PC-3 (cell line): ENCODE measurements around the gene CLNK. TPM values are rescaled to one million over a fixed set of nuclear protein-coding genes. Genes with fewer than 3 reads are reported as not detected.

Source experiments
- ATAC-seq: fragments of 200-7000 bp; cut with Tn5 transposase; 2 replicates; pipeline ENCODE4 v1.9.1; 2020; ENCODE audit warnings: mild to moderate bottlenecking, moderate library complexity
- BruUV-seq: library from RNA; stranded (reverse); fragments of 400-500 nt; replicated peaks from 2 replicates; lab custom pipeline; 2021; lab: Mats Ljungman, UMichigan
- CTCF ChIA-PET: fragments of 300-600 bp; sonication (Branson Sonifier 250); formaldehyde crosslinking; loops from one replicate; lab custom pipeline; 2022; ENCODE audit warnings: antibody characterized with exemption; lab: Charles Lee
- POLR2A ChIA-PET: fragments of 300-600 bp; sonication (Branson Sonifier 250); formaldehyde crosslinking; loops from one replicate; lab custom pipeline; 2022; ENCODE audit warnings: antibody characterized with exemption; ENCODE audit not compliant: unreplicated experiment; lab: Charles Lee
- DNase-seq: peaks from one replicate; pipeline ENCODE4 v3.0.0-alpha.2; 2015
- H2AFZ ChIP-seq: fragments of 300-600 bp; sonication (generic); 2 replicates; pipeline ENCODE4 v1.6.0; 2016; ENCODE audit warnings: antibody characterized with exemption, low read length
- H3F3A ChIP-seq: fragments of 300-600 bp; sonication (generic); one replicate; pipeline ENCODE4 v1.6.0; 2017; ENCODE audit warnings: antibody characterized with exemption, low read length, control low read depth, mild to moderate bottlenecking; ENCODE audit not compliant: unreplicated experiment
- H3K27ac ChIP-seq: fragments of 300-600 bp; sonication (generic); 2 replicates; pipeline ENCODE4 v1.5.1; 2016; ENCODE audit warnings: mild to moderate bottlenecking, low read length
- H3K27me3 ChIP-seq: fragments of 300-600 bp; sonication (generic); 2 replicates; pipeline ENCODE4 v1.6.1; 2016; ENCODE audit warnings: low read length, mixed read lengths
- H3K36me3 ChIP-seq: fragments of 300-600 bp; sonication (generic); 2 replicates; pipeline ENCODE4 v1.6.1; 2016; ENCODE audit warnings: low read depth, mixed run types, low read length, mixed read lengths
- H3K4me1 ChIP-seq: fragments of 300-600 bp; sonication (generic); 2 replicates; pipeline ENCODE4 v1.5.1; 2016; ENCODE audit warnings: low read length; ENCODE audit not compliant: insufficient read depth
- H3K4me2 ChIP-seq: fragments of 300-600 bp; sonication (generic); 2 replicates; pipeline ENCODE4 v1.6.0; 2016; ENCODE audit warnings: low read length
- H3K4me3 ChIP-seq: fragments of 300-600 bp; sonication (generic); 2 replicates; pipeline ENCODE4 v1.5.1; 2016; ENCODE audit warnings: mild to moderate bottlenecking, low read length, mixed read lengths
- H3K79me2 ChIP-seq: fragments of 300-600 bp; sonication (generic); 2 replicates; pipeline ENCODE4 v1.6.1; 2017; ENCODE audit warnings: low read length, mixed read lengths
- H3K9ac ChIP-seq: fragments of 300-600 bp; sonication (generic); 2 replicates; pipeline ENCODE4 v1.6.0; 2016; ENCODE audit warnings: mild to moderate bottlenecking, low read length
- H3K9me2 ChIP-seq: fragments of 300-600 bp; sonication (generic); replicated peaks from 2 replicates; pipeline ENCODE4 v1.6.1; 2016; ENCODE audit warnings: mixed run types, low read length, mixed read lengths
- H3K9me3 ChIP-seq: fragments of 300-600 bp; sonication (generic); 2 replicates; pipeline ENCODE4 v1.6.1; 2016; ENCODE audit warnings: low read length, mixed read lengths
- H4K20me1 ChIP-seq: fragments of 300-600 bp; sonication (generic); 2 replicates; pipeline ENCODE4 v1.6.1; 2016; ENCODE audit warnings: low read length, mixed read lengths
- EZH2 ChIP-seq: fragments of 300-600 bp; sonication (generic); IDR thresholded peaks from one replicate; pipeline ENCODE4 v1.6.1; 2017; ENCODE audit warnings: antibody characterized with exemption, mild to moderate bottlenecking, low read length; ENCODE audit not compliant: unreplicated experiment
- EZH2phosphoT487 ChIP-seq: fragments of 300-600 bp; sonication (generic); IDR thresholded peaks from 2 replicates; pipeline ENCODE4 v1.6.1; 2018; ENCODE audit warnings: mild to moderate bottlenecking, antibody characterized with exemption, low read length, borderline replicate concordance
- intact Hi-C: fragments of 100-400 bp; cut with micrococcal nuclease; formaldehyde crosslinking; loops from 2 replicates; pipeline ENCODE4 v1.9.0; 2023
- total RNA-seq: library from RNA; depleted of rRNA; stranded (reverse); fragments of >200 nt; gene quantifications from 2 replicates; pipeline ENCODE4 v1.2.3, GENCODE V29; 2014
- TF ChIP-seq, protein P1 (sequence below): fragments of 300-600 bp; sonication (generic); conservative IDR thresholded peaks from 2 replicates; pipeline ENCODE4 v1.5.1; 2017; ENCODE audit warnings: antibody characterized with exemption, low read depth, mild to moderate bottlenecking, low read length

The CLNK gene
- total RNA-seq, 1 experiment from 2014 or later: not detected

DNA sequence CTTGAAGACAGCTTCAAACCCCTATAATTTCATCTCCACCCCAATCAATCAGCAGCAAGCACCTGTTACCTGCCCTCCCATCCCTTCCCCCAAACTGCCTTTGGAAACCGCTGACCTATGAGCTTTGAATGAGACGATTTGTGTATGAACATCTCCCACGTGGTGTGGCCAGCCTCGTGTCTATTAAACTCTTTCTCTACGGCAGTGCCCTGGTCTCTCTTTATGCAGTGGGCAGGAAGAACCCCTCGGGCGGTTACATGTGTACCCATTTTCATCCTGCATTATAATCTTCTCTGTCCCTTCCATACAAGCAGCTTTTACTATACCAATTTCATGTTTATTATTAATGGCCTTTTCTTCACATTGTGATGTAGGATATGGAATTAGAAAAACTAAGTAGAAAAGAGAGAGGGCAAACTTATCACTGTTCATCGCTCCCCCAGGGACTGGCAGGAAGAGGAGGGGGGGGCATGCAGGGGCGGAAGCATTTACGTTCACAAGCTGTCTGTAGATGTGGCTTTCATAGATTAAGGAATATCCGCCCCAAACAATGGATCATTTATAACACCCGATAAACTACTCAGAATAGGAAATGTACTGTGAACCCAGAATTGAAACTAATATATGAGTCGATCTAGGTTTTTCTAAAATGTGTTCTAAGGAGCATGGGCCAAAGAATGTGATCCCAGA, 131.8 kb downstream of the CLNK start:
- BruUV-seq: no TSS peak
- DNase-seq: no peak
- Histone ChIP-seq H3K4me1 (no peaks in the 10 kb centered on the region), H3K9ac (no peak overlapping the region), H3K4me3 (no peak overlapping the region), H3K27ac (no peak overlapping the region), H3K9me2 (no peaks in the 10 kb centered on the region), H4K20me1 (no peaks in the 10 kb centered on the region), H3K36me3 (no peaks in the 10 kb centered on the region), H3F3A (no peaks in the 10 kb centered on the region), H3K79me2 (no peaks in the 10 kb centered on the region), H3K4me2 (no peak overlapping the region), H2AFZ (no peak overlapping the region), H3K27me3 (no peaks in the 10 kb centered on the region), H3K9me3 (no peaks in the 10 kb centered on the region)
- POLR2A ChIA-PET: no interaction called here
- intact Hi-C loops: no loop called here
- CTCF ChIA-PET: no interaction called here
- no peak for ATAC-seq
- TF ChIP-seq EZH2 (no peak), EZH2phosphoT487 (no peak)
- TF ChIP-seq, protein P1, sequence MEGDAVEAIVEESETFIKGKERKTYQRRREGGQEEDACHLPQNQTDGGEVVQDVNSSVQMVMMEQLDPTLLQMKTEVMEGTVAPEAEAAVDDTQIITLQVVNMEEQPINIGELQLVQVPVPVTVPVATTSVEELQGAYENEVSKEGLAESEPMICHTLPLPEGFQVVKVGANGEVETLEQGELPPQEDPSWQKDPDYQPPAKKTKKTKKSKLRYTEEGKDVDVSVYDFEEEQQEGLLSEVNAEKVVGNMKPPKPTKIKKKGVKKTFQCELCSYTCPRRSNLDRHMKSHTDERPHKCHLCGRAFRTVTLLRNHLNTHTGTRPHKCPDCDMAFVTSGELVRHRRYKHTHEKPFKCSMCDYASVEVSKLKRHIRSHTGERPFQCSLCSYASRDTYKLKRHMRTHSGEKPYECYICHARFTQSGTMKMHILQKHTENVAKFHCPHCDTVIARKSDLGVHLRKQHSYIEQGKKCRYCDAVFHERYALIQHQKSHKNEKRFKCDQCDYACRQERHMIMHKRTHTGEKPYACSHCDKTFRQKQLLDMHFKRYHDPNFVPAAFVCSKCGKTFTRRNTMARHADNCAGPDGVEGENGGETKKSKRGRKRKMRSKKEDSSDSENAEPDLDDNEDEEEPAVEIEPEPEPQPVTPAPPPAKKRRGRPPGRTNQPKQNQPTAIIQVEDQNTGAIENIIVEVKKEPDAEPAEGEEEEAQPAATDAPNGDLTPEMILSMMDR: no peak

DNA sequence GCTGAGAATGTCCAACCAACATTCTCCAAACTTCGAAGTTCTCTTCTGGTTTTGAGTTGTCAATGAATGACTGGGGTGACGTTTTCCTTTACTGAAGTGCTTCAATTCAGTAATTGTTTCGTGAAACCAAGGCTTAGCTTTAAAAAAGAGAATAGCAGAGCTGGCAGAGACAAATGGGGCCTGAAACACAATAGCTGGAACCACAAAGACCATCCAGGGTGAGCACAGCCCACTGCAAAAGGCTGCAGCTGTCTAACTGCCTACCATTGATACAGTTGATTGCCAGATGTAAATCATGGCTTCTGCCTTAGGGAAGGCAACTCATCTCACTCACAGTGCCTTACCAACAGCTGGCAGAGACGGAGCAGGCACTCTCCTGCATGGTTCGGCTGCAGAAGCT, 148.7 kb downstream of the CLNK start:
- no TSS peak for BruUV-seq
- DNase-seq (no peak), ATAC-seq (no peak)
- H3K9me2 ChIP-seq: no peaks in the 10 kb centered on the region
- no peak overlapping the region for H3K27ac ChIP-seq
- no peak overlapping the region for H3K9ac ChIP-seq
- no peaks in the 10 kb centered on the region for H4K20me1 ChIP-seq
- no peak overlapping the region for H3K4me3 ChIP-seq
- H3K9me3 ChIP-seq: no peaks in the 10 kb centered on the region
- H3K27me3 ChIP-seq: peaks cover 12% of the 10 kb centered on the region; the same call in 1 of the 2 replicates
- intact Hi-C loops: loop anchor here (10.0 kb wide), 1 partner anchor 771 kb away; no protein-coding TSS in a partner anchor
- TF ChIP-seq EZH2phosphoT487 (no peak), EZH2 (no peak)
- TF ChIP-seq, protein P1: no peak
- no peaks in the 10 kb centered on the region for H3K79me2 ChIP-seq
- no peaks in the 10 kb centered on the region for H3K4me1 ChIP-seq
- no peak overlapping the region for H3K4me2 ChIP-seq
- H3K36me3 ChIP-seq: no peaks in the 10 kb centered on the region
- CTCF ChIA-PET: no interaction called here
- H3F3A ChIP-seq: no peaks in the 10 kb centered on the region
- POLR2A ChIA-PET: no interaction called here
- H2AFZ ChIP-seq: no peak overlapping the region

DNA sequence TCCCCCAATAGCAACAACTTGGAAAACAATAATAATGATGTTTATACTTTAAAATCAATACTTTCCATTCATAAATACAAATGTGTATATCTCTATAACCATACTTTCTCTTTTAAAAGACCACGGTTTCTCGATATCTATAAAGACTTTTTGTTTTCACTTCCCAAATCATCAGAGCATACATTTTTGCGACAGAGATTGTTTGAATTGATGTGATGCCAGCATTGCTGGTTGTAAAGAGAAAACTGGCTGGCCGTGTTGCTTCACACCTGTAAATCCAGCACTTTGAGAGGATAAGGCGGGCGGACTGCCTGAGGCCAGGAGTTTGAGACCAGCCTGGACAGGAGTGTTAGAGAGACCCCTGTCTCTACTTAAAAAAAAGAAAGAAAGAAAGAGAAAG, 149.7 kb downstream of the CLNK start:
- Histone ChIP-seq H3K9me3 (no peaks in the 10 kb centered on the region), H3K9me2 (no peaks in the 10 kb centered on the region), H3K4me2 (no peak overlapping the region), H3K4me3 (no peak overlapping the region), H3K27ac (no peak overlapping the region), H2AFZ (no peak overlapping the region), H3K9ac (no peak overlapping the region), H3F3A (no peaks in the 10 kb centered on the region), H3K79me2 (no peaks in the 10 kb centered on the region), H3K27me3 (peaks cover 12% of the 10 kb centered on the region; the same call in 1 of the 2 replicates), H3K36me3 (no peaks in the 10 kb centered on the region), H4K20me1 (no peaks in the 10 kb centered on the region), H3K4me1 (no peaks in the 10 kb centered on the region)
- no TSS peak for BruUV-seq
- intact Hi-C loops: loop anchor here (10.0 kb wide), 1 partner anchor 770 kb away; no protein-coding TSS in a partner anchor
- no peak for TF ChIP-seq EZH2phosphoT487
- no peak for TF ChIP-seq EZH2
- TF ChIP-seq, protein P1: no peak
- POLR2A ChIA-PET: no interaction called here
- DNase-seq (no peak), ATAC-seq (no peak)
- CTCF ChIA-PET: no interaction called here
